ENCODE data around the gene MAPT.
A peak's percentile ranks its signal among the peaks of the same experiment; 100 is the strongest.
"Not testable (repeated sequence)": the region's sequence is repeated elsewhere in the genome, so short reads cannot be mapped to it uniquely, and the experiment has no call there.

The MAPT gene

GRCh38 chr17:45997166-45997565 lies 102.8 kb downstream of the MAPT start:
- no peak for DNase-seq

DNA sequence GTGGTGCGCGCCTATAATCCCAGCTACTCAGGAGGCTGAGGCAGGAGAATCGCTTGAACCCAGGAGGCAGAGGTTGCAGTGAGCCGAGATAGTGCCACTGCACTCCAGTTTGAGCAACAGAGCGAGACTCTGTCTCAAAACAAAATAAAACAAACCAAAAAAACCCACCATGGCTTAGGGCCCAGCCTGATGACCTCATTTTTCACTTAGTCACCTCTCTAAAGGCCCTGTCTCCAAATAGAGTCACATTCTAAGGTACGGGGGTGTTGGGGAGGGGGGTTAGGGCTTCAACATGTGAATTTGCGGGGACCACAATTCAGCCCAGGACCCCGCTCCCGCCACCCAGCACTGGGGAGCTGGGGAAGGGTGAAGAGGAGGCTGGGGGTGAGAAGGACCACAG lies 103.3 kb downstream of the MAPT start:
- DNase-seq, result no peak

DNA sequence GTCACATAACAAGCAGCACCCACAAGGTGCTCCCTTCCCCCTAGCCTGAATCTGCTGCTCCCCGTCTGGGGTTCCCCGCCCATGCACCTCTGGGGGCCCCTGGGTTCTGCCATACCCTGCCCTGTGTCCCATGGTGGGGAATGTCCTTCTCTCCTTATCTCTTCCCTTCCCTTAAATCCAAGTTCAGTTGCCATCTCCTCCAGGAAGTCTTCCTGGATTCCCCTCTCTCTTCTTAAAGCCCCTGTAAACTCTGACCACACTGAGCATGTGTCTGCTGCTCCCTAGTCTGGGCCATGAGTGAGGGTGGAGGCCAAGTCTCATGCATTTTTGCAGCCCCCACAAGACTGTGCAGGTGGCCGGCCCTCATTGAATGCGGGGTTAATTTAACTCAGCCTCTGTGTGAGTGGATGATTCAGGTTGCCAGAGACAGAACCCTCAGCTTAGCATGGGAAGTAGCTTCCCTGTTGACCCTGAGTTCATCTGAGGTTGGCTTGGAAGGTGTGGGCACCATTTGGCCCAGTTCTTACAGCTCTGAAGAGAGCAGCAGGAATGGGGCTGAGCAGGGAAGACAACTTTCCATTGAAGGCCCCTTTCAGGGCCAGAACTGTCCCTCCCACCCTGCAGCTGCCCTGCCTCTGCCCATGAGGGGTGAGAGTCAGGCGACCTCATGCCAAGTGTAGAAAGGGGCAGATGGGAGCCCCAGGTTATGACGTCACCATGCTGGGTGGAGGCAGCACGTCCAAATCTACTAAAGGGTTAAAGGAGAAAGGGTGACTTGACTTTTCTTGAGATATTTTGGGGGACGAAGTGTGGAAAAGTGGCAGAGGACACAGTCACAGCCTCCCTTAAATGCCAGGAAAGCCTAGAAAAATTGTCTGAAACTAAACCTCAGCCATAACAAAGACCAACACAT lies 104.9 kb downstream of the MAPT start, which contains the start of gene STH:
Gene STH (plus strand): TSS at position 264 of the 913 bp plus-strand sequence. CDS start 30 bp downstream, at position 294.
- no peak for DNase-seq

- no peak for DNase-seq
These were observed 105.5 kb downstream of the MAPT start for GRCh38 chr17:45999900-46000290.

GRCh38 chr17:46000292-46000691 lies 105.9 kb downstream of the MAPT start:
- no peak for DNase-seq

DNA sequence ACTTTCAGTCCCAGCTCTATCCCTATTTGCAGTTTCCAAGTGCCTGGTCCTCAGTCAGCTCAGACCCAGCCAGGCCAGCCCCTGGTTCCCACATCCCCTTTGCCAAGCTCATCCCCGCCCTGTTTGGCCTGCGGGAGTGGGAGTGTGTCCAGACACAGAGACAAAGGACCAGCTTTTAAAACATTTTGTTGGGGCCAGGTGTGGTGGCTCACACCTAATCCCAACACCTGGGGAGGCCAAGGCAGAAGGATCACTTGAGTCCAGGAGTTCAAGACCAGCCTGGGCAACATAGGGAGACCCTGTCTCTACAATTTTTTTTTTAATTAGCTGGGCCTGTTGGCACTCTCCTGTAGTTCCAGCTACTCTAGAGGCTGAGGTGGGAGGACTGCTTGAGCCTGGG lies 106.4 kb downstream of the MAPT start:
- DNase-seq, result no peak

DNA sequence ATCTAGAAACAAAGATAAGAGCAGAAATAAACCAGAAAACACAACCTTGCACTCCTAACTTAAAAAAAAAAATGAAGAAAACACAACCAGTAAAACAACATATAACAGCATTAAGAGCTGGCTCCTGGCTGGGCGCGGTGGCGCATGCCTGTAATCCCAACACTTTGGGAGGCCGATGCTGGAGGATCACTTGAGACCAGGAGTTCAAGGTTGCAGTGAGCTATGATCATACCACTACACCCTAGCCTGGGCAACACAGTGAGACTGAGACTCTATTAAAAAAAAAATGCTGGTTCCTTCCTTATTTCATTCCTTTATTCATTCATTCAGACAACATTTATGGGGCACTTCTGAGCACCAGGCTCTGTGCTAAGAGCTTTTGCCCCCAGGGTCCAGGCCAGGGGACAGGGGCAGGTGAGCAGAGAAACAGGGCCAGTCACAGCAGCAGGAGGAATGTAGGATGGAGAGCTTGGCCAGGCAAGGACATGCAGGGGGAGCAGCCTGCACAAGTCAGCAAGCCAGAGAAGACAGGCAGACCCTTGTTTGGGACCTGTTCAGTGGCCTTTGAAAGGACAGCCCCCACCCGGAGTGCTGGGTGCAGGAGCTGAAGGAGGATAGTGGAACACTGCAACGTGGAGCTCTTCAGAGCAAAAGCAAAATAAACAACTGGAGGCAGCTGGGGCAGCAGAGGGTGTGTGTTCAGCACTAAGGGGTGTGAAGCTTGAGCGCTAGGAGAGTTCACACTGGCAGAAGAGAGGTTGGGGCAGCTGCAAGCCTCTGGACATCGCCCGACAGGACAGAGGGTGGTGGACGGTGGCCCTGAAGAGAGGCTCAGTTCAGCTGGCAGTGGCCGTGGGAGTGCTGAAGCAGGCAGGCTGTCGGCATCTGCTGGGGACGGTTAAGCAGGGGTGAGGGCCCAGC lies 107.3 kb downstream of the MAPT start:
- DNase-seq, result no peak

DNA sequence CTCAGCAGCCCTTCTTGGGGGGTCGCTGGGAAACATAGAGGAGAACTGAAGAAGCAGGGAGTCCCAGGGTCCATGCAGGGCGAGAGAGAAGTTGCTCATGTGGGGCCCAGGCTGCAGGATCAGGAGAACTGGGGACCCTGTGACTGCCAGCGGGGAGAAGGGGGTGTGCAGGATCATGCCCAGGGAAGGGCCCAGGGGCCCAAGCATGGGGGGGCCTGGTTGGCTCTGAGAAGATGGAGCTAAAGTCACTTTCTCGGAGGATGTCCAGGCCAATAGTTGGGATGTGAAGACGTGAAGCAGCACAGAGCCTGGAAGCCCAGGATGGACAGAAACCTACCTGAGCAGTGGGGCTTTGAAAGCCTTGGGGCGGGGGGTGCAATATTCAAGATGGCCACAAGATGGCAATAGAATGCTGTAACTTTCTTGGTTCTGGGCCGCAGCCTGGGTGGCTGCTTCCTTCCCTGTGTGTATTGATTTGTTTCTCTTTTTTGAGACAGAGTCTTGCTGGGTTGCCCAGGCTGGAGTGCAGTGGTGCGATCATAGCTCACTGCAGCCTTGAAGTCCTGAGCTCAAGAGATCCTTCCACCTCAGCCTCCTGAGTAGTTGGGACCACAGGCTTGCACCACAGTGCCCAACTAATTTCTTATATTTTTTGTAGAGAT lies 108.1 kb downstream of the MAPT start:
- DNase-seq, result peak; percentile 70 to 75

DNA sequence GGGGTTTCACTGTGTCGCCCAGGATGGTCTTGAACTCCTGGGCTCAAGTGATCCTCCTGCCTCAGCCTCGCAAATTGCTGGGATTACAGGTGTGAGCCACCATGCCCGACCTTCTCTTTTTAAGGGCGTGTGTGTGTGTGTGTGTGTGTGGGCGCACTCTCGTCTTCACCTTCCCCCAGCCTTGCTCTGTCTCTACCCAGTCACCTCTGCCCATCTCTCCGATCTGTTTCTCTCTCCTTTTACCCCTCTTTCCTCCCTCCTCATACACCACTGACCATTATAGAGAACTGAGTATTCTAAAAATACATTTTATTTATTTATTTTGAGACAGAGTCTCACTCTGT lies 108.6 kb downstream of the MAPT start:
- DNase-seq, result no peak

DNA sequence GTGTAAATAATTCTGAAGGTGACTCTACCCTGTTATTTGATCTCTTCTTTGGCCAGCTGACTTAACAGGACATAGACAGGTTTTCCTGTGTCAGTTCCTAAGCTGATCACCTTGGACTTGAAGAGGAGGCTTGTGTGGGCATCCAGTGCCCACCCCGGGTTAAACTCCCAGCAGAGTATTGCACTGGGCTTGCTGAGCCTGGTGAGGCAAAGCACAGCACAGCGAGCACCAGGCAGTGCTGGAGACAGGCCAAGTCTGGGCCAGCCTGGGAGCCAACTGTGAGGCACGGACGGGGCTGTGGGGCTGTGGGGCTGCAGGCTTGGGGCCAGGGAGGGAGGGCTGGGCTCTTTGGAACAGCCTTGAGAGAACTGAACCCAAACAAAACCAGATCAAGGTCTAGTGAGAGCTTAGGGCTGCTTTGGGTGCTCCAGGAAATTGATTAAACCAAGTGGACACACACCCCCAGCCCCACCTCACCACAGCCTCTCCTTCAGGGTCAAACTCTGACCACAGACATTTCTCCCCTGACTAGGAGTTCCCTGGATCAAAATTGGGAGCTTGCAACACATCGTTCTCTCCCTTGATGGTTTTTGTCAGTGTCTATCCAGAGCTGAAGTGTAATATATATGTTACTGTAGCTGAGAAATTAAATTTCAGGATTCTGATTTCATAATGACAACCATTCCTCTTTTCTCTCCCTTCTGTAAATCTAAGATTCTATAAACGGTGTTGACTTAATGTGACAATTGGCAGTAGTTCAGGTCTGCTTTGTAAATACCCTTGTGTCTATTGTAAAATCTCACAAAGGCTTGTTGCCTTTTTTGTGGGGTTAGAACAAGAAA lies 109.8 kb downstream of the MAPT start:
- DNase-seq, result no peak

DNA sequence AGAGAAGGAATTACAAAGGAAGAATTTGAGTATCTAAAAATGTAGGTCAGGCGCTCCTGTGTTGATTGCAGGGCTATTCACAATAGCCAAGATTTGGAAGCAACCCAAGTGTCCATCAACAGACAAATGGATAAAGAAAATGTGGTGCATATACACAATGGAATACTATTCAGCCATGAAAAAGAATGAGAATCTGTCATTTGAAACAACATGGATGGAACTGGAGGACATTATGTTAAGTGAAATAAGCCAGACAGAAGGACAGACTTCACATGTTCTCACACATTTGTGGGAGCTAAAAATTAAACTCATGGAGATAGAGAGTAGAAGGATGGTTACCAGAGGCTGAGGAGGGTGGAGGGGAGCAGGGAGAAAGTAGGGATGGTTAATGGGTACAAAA lies 111.7 kb downstream of the MAPT start:
- not testable (repeated sequence) for DNase-seq

- no peak for DNase-seq
These were observed 113.2 kb downstream of the MAPT start for GRCh38 chr17:46007461-46007965.

- no peak for DNase-seq
These were observed 114.2 kb downstream of the MAPT start for GRCh38 chr17:46008591-46008990.

GRCh38 chr17:46009681-46010596 lies 115.6 kb downstream of the MAPT start:
- DNase-seq, result no peak

GRCh38 chr17:46010597-46011186 lies 116.3 kb downstream of the MAPT start:
- no peak for DNase-seq

- DNase-seq, result no peak
These were observed 117.6 kb downstream of the MAPT start for GRCh38 chr17:46011711-46012505.

DNA sequence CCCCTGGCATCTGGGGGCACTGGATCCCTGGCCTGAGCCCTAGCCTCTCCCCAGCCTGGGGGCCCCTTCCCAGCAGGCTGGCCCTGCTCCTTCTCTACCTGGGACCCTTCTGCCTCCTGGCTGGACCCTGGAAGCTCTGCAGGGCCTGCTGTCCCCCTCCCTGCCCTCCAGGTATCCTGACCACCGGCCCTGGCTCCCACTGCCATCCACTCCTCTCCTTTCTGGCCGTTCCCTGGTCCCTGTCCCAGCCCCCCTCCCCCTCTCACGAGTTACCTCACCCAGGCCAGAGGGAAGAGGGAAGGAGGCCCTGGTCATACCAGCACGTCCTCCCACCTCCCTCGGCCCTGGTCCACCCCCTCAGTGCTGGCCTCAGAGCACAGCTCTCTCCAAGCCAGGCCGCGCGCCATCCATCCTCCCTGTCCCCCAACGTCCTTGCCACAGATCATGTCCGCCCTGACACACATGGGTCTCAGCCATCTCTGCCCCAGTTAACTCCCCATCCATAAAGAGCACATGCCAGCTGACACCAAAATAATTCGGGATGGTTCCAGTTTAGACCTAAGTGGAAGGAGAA lies 118.2 kb downstream of the MAPT start:
- DNase-seq, result no peak

GRCh38 chr17:46013127-46013501 lies 118.8 kb downstream of the MAPT start:
- DNase-seq, result no peak

GRCh38 chr17:46013502-46014165 lies 119.3 kb downstream of the MAPT start:
- no peak for DNase-seq

Measured in stimulated activated CD4-positive, alpha-beta T cell treated with anti-CD3 and anti-CD28 coated beads, Interleukin-2, amount 100 ng/mL, for 48 hours (primary cell).